Effector memory CD8-positive, alpha-beta T cell (primary cell): Measurements from ENCODE around the gene WNT6.

Experiments used
- ATAC-seq: fragments of 150-1000 bp; cut with Tn5 transposase; replicated peaks from 2 replicates; pipeline ENCODE4 v1.10.0; 2021; ENCODE audit warnings: mild to moderate bottlenecking, moderate library complexity
- DNase-seq, 3 experiments: peaks; one replicate each; pipeline ENCODE4 v3.0.0; 2021
- H3K27ac Mint-ChIP-seq, 2 donors: one replicate each; pipeline ENCODE4 v1.8.0; 2022; ENCODE audit warnings: mild to moderate bottlenecking in 2 of 2, mixed read lengths in 2 of 2, moderate library complexity in 2 of 2
- H3K27me3 Mint-ChIP-seq, 2 donors: one replicate each; pipeline ENCODE4 v1.8.0; 2022; ENCODE audit warnings: mixed read lengths in 2 of 2
- H3K36me3 Mint-ChIP-seq: one replicate; pipeline ENCODE4 v1.8.0; 2022; ENCODE audit warnings: mild to moderate bottlenecking, moderate library complexity, mixed read lengths; ENCODE audit not compliant: insufficient read depth
- H3K4me1 Mint-ChIP-seq, 2 donors: one replicate each; pipeline ENCODE4 v1.8.0; 2022; ENCODE audit warnings: low read depth in 2 of 2, mixed read lengths in 2 of 2
- H3K4me3 Mint-ChIP-seq, 2 donors: one replicate each; pipeline ENCODE4 v1.8.0; 2022; ENCODE audit warnings: mild to moderate bottlenecking in 2 of 2, mixed read lengths in 2 of 2, moderate library complexity in 2 of 2
- H3K9me3 Mint-ChIP-seq, 2 donors: one replicate each; pipeline ENCODE4 v1.8.0; 2022; ENCODE audit warnings: mixed read lengths in 2 of 2

The WNT6 gene

DNA sequence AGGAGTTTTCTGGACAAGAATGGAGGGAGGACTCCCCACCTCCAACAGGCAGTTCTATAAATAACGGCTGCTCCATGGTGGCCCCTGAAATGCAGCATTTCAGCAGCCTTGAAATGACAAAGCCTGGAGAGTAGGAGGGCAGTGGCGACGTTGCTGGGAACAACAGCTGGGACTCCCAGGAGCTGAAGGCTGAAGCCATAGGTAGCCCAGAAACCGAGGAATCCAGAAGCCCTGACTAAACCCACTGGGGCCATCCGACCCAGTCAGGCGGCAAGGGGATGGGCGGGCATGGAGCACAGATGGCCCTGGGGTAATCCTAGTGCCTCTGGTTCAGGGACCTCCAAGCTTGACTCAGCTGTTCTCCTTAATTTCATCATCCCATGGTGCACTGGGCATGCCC lies 37.0 kb upstream of the WNT6 start:
- Mint-ChIP-seq H3K36me3 (no peaks in the 10 kb centered on the region), H3K4me1 (no peaks in the 10 kb centered on the region), H3K27ac (no peak overlapping the region), H3K9me3 (no peaks in the 10 kb centered on the region), H3K27me3 (peaks cover 50 to 56% of the 10 kb centered on the region in 2 donors), H3K4me3 (no peak overlapping the region)
- DNase-seq (no peak), ATAC-seq (no peak)

DNA sequence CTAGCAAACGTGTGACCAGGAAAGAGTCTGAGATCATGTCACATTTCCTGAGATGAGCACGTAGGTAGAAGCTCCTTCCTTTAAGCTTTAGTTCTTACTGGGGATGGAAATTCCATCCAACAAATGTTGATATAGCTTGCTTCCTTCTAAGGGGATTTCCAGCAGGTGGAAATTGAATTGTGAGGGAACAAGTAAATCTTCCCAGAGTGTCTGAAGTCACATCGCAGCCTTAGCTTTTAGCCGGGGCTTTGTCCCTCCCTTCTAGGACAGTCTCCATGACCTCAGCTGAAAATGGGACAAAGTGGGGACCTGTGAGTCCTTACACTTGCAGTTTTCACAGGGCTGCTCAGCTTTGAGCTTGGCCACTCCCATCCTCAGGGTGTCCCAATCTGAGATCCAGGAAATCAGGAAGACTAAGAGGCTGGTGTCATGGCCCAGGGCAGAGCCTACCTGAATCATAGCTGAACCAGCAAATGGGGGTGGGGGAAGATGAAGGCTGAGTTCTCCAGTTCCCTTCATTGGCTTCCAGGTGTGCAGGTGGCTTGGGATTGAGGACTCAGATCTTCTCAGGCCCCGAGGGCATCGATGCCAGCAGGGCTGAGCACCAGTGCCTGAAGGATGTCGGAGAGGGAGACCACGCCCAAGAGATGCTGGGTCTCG lies 36.3 kb upstream of the WNT6 start:
- Mint-ChIP-seq H3K4me3 (no peak overlapping the region), H3K4me1 (no peaks in the 10 kb centered on the region), H3K27me3 (peaks cover 43 to 61% of the 10 kb centered on the region in 2 donors), H3K9me3 (no peaks in the 10 kb centered on the region), H3K36me3 (no peaks in the 10 kb centered on the region), H3K27ac (no peak overlapping the region)
- ATAC-seq (no peak), DNase-seq (no peak)

DNA sequence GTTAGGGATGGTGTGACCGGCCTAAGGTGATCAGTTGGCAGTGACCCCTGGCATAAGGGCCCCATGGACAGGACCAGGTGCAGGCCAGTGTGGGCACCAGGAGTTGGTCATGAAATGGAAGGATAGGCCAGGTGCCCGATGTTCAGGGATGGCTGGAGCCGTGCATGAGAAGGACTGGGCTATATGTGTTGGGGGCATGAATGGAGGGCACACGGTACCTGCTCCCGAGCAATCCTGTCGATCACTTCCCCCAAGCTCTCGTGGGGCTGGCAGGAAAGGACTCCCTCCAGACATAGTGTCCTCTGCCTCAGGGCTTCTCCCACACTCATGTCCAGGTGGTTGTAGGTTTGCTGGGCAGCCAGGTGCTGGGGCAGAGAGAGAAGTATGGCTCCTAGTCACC lies 35.6 kb upstream of the WNT6 start:
- no peaks in the 10 kb centered on the region for H3K9me3 Mint-ChIP-seq
- H3K4me3 Mint-ChIP-seq, result no peak overlapping the region
- ATAC-seq, result no peak
- peaks cover 39 to 67% of the 10 kb centered on the region in 2 donors for H3K27me3 Mint-ChIP-seq
- H3K27ac Mint-ChIP-seq, result no peak overlapping the region
- H3K36me3 Mint-ChIP-seq, result no peaks in the 10 kb centered on the region
- no peak for DNase-seq
- H3K4me1 Mint-ChIP-seq, result no peaks in the 10 kb centered on the region

DNA sequence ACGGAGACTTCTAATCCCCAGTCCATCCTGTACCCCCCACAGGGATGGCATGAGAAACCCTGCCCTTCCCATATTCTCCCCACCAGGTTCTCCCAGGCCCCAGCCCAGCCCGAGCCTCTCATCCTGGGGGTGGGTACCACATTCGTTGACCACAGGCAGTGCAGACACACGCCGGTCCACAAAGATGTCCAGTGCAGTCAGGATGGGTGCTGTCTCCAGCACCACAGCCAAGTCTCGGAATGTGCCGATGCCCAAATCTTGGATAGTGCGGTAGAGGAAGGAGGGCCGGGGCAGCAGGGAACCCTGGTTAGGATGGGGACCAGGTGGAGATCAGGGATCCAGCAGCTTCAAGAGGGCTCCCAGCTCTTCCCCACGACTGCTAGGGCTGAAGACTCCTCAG lies 32.8 kb upstream of the WNT6 start:
- Mint-ChIP-seq H3K9me3 (no peaks in the 10 kb centered on the region), H3K4me1 (no peaks in the 10 kb centered on the region), H3K27ac (no peak overlapping the region), H3K27me3 (peaks cover 33 to 75% of the 10 kb centered on the region in 2 donors), H3K36me3 (no peaks in the 10 kb centered on the region), H3K4me3 (no peak overlapping the region)
- no peak for DNase-seq
- ATAC-seq, result no peak

DNA sequence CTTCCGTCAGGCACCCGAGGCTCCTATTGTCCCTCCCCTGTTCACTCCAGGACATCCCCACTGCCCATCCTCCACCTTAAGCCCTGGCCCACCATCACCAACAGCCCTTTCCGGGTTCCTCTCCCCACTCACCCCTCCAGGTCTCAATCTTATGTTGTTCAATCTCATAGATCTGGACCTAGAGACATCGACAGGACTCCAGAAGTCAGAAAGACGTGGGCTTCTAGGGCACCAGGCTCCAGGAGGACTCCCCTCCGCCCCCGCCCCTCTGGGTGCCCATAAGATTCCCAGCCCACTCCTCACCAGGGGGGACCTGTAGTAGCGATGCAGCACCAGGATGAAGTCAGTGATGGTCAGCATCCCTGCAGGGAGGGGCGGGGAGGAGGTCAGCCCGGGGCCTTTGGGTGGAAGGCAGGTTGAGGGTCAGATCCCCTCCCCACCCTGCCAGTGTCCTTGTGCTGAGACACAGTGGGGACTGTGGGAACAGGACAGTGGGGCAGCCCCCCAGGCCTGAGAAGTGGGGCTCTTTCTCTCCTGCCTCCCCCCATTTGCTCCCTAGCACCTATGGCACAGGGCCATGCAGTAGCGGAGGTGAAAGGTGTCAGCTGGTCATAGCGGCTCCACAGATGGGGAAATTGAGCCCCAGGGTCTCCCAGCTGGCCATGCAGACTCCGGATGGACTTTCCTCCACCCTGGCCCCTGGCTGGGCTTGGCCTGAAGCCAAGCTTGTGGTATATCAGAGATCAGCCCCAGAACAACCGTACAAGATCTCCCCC lies 31.7 kb upstream of the WNT6 start:
- no peaks in the 10 kb centered on the region for H3K36me3 Mint-ChIP-seq
- peaks cover 38 to 75% of the 10 kb centered on the region in 2 donors for H3K27me3 Mint-ChIP-seq
- H3K27ac Mint-ChIP-seq, result no peak overlapping the region
- ATAC-seq (no peak), DNase-seq (no peak)
- H3K4me1 Mint-ChIP-seq, result no peaks in the 10 kb centered on the region
- no peak overlapping the region for H3K4me3 Mint-ChIP-seq
- no peaks in the 10 kb centered on the region for H3K9me3 Mint-ChIP-seq

DNA sequence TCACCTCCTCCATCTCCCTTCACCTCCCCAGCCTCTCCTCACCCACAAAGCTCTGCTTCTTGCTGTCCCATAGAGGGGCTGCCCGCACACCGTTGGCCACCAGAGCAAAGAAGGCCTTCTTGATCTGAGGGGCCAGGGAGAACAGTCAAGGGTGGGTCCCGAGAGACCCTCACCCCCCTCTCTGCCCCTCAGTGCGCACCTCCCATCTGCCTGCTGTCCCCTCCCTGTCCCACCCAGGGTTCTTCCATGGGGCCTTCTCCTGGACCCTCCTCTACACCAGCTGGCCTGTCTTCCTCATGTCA lies 31.2 kb upstream of the WNT6 start:
- no peak overlapping the region for H3K4me3 Mint-ChIP-seq
- H3K27ac Mint-ChIP-seq, result no peak overlapping the region
- DNase-seq, result no peak
- no peaks in the 10 kb centered on the region for H3K36me3 Mint-ChIP-seq
- peaks cover 41 to 75% of the 10 kb centered on the region in 2 donors for H3K27me3 Mint-ChIP-seq
- no peaks in the 10 kb centered on the region for H3K9me3 Mint-ChIP-seq
- no peak for ATAC-seq
- no peaks in the 10 kb centered on the region for H3K4me1 Mint-ChIP-seq

DNA sequence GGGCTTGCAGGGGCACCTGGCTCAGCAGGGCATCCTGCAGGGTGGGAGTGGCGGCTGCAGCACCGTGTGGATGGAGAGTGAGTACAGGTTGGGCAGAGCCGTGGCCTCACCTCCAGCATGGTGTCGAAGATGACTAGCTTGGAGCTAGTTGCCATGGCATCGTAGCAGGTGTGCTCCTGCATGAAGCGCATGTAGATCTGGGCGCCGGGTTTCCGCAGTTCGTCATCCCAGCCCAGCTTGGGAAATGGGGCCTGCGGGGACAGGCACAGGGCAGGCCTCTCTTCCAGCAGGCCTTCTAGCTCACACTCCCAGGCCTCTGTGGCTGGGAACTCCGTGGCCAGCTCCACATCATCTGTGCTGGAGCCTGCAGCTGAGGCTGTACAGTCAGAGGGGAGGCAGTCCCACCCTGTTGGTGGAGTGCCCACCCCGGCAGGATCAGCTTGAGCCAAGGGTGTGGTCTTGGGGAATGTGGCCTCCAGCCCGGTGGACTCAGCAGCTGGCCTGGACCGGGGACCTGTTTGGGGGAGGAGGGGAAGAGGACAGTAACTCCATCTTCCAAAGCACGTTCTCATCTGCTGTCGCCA lies 29.6 kb upstream of the WNT6 start:
- Mint-ChIP-seq H3K9me3 (no peaks in the 10 kb centered on the region), H3K36me3 (no peaks in the 10 kb centered on the region), H3K4me3 (no peak overlapping the region), H3K4me1 (no peaks in the 10 kb centered on the region), H3K27ac (no peak overlapping the region), H3K27me3 (peaks cover 44 to 78% of the 10 kb centered on the region in 2 donors)
- DNase-seq (no peak), ATAC-seq (no peak)

DNA sequence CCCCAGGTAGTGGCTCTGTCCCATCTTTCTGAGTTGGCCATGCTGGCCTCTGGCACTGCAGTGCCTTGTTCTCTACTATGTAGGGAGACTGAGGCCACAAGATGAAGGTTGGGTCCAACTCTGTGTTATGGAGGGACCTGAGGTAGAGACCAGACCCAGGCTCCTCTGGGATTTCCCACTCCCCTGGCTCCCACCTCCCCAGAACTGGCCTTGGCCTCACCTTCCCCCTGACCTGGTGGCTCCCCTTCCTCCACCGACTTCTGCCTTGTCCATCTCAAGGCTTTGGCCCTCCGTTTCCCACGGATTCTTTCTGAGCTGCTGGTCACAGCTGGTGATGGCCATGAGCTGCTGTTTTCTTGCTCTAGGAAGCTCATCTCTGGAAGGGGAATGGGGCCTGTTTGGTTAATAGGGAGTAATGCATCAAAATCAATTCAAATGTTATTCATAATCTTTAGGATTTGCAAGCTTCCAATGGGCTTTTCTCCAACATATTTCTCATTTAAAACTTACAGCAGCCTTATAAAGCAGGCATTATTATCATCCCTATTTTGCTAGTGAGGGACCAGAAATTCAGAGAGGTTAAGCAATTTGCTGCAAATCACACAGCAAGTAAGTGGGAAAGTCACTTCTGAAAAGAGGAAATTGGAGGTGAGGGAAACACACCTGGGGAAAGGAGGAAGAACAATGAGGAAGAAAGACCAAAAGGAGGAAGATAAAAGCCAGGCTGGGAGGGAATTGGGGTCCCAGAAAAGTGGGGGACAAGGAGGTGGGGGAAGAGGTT lies 28.9 kb upstream of the WNT6 start:
- Mint-ChIP-seq H3K36me3 (no peaks in the 10 kb centered on the region), H3K27ac (no peak overlapping the region), H3K27me3 (peaks cover 47 to 80% of the 10 kb centered on the region in 2 donors), H3K9me3 (no peaks in the 10 kb centered on the region), H3K4me3 (no peak overlapping the region), H3K4me1 (no peaks in the 10 kb centered on the region)
- DNase-seq, result no peak
- ATAC-seq, result no peak

DNA sequence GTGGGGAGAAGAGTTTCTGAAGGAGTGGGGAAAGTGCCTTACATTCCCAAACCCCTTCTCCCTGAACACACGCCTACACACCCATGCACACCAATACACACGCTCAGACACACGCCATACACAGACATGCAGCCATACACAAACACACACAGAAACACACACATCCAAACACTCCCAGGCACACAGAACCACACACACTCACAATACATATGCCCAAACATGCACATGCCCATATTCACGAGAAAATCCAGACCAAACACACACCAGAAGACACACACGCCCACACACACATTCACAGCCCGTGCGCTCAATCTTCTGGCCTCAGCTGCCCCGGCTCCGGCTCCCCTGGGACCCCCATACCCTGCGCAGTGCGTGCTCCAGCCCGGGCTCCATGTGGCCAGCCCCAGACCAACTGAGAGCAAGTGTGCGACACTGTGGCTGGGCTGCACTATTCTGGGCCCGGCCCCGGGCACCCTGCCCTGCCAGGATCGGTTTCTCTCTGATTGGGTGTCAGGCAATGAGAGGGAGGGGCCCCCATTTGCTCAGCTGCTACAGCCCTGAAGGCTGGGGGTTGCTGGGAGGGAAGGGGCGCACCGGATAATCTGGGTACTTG lies 28.1 kb upstream of the WNT6 start, which contains the start of gene PRKAG3:
Gene PRKAG3, minus strand, starts transcription at position 426 of the 613 bp plus-strand sequence.
- no peaks in the 10 kb centered on the region for H3K4me1 Mint-ChIP-seq
- no peak for DNase-seq
- H3K27me3 Mint-ChIP-seq, result peaks cover 51 to 78% of the 10 kb centered on the region in 2 donors
- H3K27ac Mint-ChIP-seq, result no peak within 1 kb of the TSS
- no peak within 1 kb of the TSS for H3K4me3 Mint-ChIP-seq
- no peaks in the 10 kb centered on the region for H3K36me3 Mint-ChIP-seq
- no peak for ATAC-seq
- no peaks in the 10 kb centered on the region for H3K9me3 Mint-ChIP-seq

DNA sequence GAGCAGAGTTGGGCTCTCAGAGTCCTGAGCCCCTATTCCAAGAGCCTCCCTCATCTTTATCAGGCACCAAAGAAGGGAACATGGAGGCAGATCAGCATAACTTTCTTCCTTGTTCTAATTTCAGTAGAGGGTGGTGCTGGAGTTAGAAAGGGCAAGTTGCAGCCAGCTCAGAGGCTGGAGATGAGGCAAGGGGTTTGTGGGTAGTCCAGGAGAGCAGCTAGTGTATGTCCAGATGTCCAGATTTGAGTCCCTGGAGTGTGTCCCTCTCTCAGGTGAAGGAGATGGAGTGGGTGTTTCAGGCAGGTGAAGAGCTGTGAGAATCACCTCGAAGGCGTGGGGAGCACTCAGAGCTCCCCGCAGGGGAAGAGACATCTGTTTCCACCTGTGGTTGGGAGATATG lies 27.5 kb upstream of the WNT6 start:
- no peaks in the 10 kb centered on the region for H3K9me3 Mint-ChIP-seq
- ATAC-seq (no peak), DNase-seq (no peak)
- no peaks in the 10 kb centered on the region for H3K4me1 Mint-ChIP-seq
- H3K36me3 Mint-ChIP-seq, result no peaks in the 10 kb centered on the region
- peaks cover 49 to 72% of the 10 kb centered on the region in 2 donors for H3K27me3 Mint-ChIP-seq
- no peak overlapping the region for H3K4me3 Mint-ChIP-seq
- no peak overlapping the region for H3K27ac Mint-ChIP-seq

DNA sequence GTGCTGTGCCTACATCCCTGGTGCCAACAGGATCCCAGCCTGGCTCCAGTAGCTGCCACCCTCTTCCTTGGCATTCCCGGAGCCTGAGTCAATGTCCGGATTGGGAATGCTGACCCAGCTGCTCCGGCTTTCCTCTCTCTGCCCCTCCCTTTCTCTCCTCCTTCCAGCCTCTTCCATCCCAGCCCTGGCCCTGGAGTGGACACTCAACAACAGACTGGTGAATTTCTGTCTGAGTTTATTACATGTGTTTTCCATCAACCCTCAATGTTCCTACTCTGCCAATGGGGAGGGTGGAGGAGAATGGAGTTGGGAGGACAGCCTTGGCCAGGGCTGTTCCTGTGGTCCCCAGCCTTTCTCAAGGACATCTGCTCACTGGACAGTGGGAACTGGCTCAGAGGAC lies 27.1 kb upstream of the WNT6 start:
- Mint-ChIP-seq H3K27me3 (peaks cover 53 to 68% of the 10 kb centered on the region in 2 donors), H3K36me3 (no peaks in the 10 kb centered on the region)
- no peak for ATAC-seq

DNA sequence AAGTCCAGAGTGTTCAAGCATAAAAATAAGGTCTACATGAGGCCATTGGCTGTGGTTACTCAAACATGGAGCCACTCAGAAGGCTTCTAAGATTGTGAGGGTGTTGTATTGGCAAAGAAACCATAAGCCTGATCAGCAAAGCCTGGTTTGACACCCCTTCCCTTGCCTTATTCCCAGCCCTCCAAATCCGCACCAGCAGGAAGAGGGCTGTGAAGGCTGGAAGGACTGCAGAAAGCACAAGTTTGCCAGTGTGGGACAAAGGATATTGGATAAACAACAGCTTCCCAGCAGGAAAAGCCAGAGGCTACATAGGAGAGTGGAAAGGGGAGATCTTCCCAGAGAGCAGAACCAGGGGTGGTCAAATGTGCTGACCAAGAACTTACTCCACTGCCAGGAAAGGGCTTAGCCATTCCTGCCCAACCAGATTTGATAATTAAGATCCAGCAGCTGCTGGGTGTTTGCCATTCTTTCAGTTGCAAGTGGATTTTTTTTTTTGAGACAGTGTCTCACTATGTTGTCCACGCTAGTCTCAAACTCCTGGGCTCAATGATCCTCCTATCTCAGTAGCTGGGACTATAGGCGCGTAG lies 26.5 kb upstream of the WNT6 start:
- H3K4me3 Mint-ChIP-seq, result no peak overlapping the region
- no peaks in the 10 kb centered on the region for H3K4me1 Mint-ChIP-seq
- peaks cover 0 to 2% of the 10 kb centered on the region in 2 donors for H3K9me3 Mint-ChIP-seq
- DNase-seq, result no peak
- no peaks in the 10 kb centered on the region for H3K36me3 Mint-ChIP-seq
- ATAC-seq, result no peak
- peaks cover 59 to 62% of the 10 kb centered on the region in 2 donors for H3K27me3 Mint-ChIP-seq
- H3K27ac Mint-ChIP-seq, result no peak overlapping the region

More for the DNA sequence above, 27.1 kb upstream of the WNT6 start:
- Mint-ChIP-seq H3K9me3 (peaks cover 0 to 1% of the 10 kb centered on the region in 2 donors), H3K27ac (no peak overlapping the region), H3K4me1 (no peaks in the 10 kb centered on the region), H3K4me3 (no peak overlapping the region)
- DNase-seq, result no peak

DNA sequence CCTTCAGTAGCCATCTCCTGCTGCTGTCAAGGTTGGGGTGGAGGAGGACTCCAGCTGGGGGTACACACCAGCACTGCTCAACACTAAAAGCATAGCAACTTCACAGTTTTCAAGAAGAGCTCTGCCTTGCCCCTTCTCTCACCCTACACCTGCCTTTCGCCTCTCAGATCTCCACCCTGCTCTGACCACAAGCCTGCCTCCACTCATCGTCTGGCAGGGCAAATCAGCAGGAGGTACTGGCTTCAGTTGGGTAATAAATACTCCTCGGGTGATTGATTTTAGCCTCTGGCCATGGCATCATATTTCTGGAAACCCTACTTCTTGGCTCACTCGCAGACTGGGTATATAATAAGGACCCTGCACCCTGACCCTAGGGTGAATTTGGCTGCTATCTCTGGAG lies 24.9 kb upstream of the WNT6 start:
- Mint-ChIP-seq H3K4me3 (no peak overlapping the region), H3K27me3 (peaks cover 63 to 72% of the 10 kb centered on the region in 2 donors), H3K27ac (no peak overlapping the region), H3K4me1 (no peaks in the 10 kb centered on the region), H3K36me3 (no peaks in the 10 kb centered on the region), H3K9me3 (peaks cover 0 to 2% of the 10 kb centered on the region in 2 donors)
- no peak for ATAC-seq
- no peak for DNase-seq
